SU-DHL-6 (cell line): Measurements from ENCODE around the gene DNMT1.

Experiments
- EZH2phosphoT487 ChIP-seq: fragments of 200-600 bp; sonication (generic), shearing (Covaris generic); conservative IDR thresholded peaks from 2 replicates; pipeline ENCODE4 v1.6.1; 2018; ENCODE audit warnings: mild to moderate bottlenecking, antibody characterized with exemption, low read length, moderate library complexity, mixed read lengths
- TF ChIP-seq, protein P1 (sequence below): fragments of 200-600 bp; sonication (generic); IDR thresholded peaks from one replicate; pipeline ENCODE4 v1.5.1; 2017; ENCODE audit warnings: antibody characterized with exemption, mild to moderate bottlenecking, low read length, moderate library complexity; ENCODE audit not compliant: insufficient read depth, poor library complexity, severe bottlenecking

GRCh38 chr19:10107817-10108367 is 86.9 kb downstream of the DNMT1 start:
- TF ChIP-seq, protein P1, sequence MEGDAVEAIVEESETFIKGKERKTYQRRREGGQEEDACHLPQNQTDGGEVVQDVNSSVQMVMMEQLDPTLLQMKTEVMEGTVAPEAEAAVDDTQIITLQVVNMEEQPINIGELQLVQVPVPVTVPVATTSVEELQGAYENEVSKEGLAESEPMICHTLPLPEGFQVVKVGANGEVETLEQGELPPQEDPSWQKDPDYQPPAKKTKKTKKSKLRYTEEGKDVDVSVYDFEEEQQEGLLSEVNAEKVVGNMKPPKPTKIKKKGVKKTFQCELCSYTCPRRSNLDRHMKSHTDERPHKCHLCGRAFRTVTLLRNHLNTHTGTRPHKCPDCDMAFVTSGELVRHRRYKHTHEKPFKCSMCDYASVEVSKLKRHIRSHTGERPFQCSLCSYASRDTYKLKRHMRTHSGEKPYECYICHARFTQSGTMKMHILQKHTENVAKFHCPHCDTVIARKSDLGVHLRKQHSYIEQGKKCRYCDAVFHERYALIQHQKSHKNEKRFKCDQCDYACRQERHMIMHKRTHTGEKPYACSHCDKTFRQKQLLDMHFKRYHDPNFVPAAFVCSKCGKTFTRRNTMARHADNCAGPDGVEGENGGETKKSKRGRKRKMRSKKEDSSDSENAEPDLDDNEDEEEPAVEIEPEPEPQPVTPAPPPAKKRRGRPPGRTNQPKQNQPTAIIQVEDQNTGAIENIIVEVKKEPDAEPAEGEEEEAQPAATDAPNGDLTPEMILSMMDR, result no peak
- TF ChIP-seq EZH2phosphoT487, result no peak
